Transverse colon (tissue), 4 donors: Measurements from ENCODE around the gene GIN1. TPM values are rescaled to one million over a fixed set of nuclear protein-coding genes. Genes with fewer than 3 reads are reported as not detected.

Experiments
- DNase-seq: peaks from one replicate; pipeline ENCODE4 v3.0.0-alpha.2; 2019
- H3K27ac ChIP-seq, 4 donors: fragments of 200-600 bp; sonication (generic); 2 replicates each; pipeline ENCODE4 v1.5.1; 2016 to 2018; ENCODE audit warnings: inconsistent platforms in 4 of 4
- H3K27me3 ChIP-seq: fragments of 200-600 bp; sonication (generic); 2 replicates; pipeline ENCODE4 v1.5.1; 2017; ENCODE audit warnings: inconsistent platforms
- H3K36me3 ChIP-seq, 4 donors: fragments of 200-600 bp; sonication (generic); 2 replicates each; pipeline ENCODE4 v1.5.1; 2017 to 2019; ENCODE audit warnings: inconsistent platforms in 4 of 4
- H3K4me1 ChIP-seq, 4 donors: fragments of 200-600 bp; sonication (generic); 2 replicates each; pipeline ENCODE4 v1.5.1; 2017 to 2020; ENCODE audit warnings: inconsistent platforms in 4 of 4
- H3K4me3 ChIP-seq, 4 donors: fragments of 200-600 bp; sonication (generic); 1 replicate in 1 of 4; 2 replicates in 3 of 4; pipeline versions ENCODE4 v1.5.1 to v1.6.1; 2017 to 2019; ENCODE audit warnings: inconsistent platforms in 4 of 4
- H3K9me3 ChIP-seq, 2 donors: fragments of 200-600 bp; sonication (generic); 2 replicates each; pipeline ENCODE4 v1.5.1; 2017 to 2019; ENCODE audit warnings: inconsistent platforms in 2 of 2
- EP300 ChIP-seq: sonication (generic); formaldehyde crosslinking; IDR thresholded peaks from one replicate; pipeline ENCODE4 v1.6.1; 2017; ENCODE audit warnings: antibody characterized with exemption, low read depth
- POLR2A ChIP-seq: fragments of 450-650 bp; IDR thresholded peaks from one replicate; pipeline ENCODE4 v1.6.1; 2016; ENCODE audit warnings: antibody characterized with exemption, mild to moderate bottlenecking, moderate library complexity
- POLR2AphosphoS5 ChIP-seq, 3 donors: sonication (generic); formaldehyde crosslinking; IDR thresholded peaks; one replicate each; pipeline ENCODE4 v1.6.1; 2016; ENCODE audit warnings: antibody characterized with exemption in 3 of 3
- WGBS, 2 donors: methylation state at CpG; one replicate each; pipeline ENCODE4 v1.1.5; 2018; ENCODE audit warnings: low coverage in 1 of 2; 5-methylcytosine and 5-hydroxymethylcytosine counted together
- in situ Hi-C, 4 donors: fragments of 200-750 bp; cut with MboI; loops; one replicate each; pipeline versions ENCODE4 v1.15.0 to v1.15.1; 2017; ENCODE audit warnings: low sequenced_read_pairs in 3 of 4, low pct_ligation_motif_present in 1 of 4, low pct_unique_long_range_greater_than_20kb in 1 of 4
- intact Hi-C: fragments of 100-400 bp; cut with DNase I; formaldehyde crosslinking; loops from one replicate; pipeline ENCODE4 v1.15.1; 2023; ENCODE audit warnings: low total_unique reads
- total RNA-seq, 4 donors: library from RNA; depleted of rRNA; stranded (reverse); fragments of >200 nt; gene quantifications; one replicate each; pipeline ENCODE4 v1.1.0, GENCODE V29; 2016
- TF ChIP-seq, protein P1 (sequence below), 5 experiments: fragments of 200-600 bp in 3 of 5; fragments of 450-650 bp in 2 of 5; sonication (generic) in 3 of 5; IDR thresholded peaks; 1 replicate in 2 of 5; 2 replicates in 3 of 5; pipeline ENCODE4 v1.5.1; 2016 to 2017; ENCODE audit warnings: antibody characterized with exemption in 5 of 5, inconsistent platforms in 3 of 5, mild to moderate bottlenecking in 2 of 5, moderate library complexity in 1 of 5

GIN1 gene
- total RNA-seq, 4 donors from 2014 or later: 6.4 to 8.5 TPM; not detected in 2

DNA sequence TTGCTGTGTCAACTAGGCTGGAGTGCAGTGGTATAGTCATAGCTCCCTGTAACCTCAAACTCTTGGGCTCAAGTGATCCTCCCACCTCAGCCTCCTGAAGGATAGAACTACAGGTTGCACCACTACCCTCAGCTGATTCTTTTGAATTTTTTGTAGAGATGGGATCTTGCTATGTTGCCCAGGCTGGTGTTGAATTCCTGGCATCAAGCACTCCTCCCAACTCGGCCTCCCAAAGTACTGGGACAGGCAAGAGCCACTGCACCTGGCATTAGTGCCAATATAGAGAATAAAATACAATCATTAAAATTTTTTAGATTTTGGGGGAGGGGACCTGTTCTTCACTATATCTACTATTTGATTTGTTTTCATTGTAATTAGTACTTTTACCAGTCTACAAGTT, 15.5 kb upstream of the GIN1 start:
- no peak overlapping the region for H3K4me3 ChIP-seq
- WGBS, 2 donors: 91 to 100% methylated on average over 1 of the region's 1 CpG
- no peak for DNase-seq
- in situ Hi-C loops: loop anchor here in 3 of 4 donors (10.0 to 25.0 kb wide), 3 partner anchors 351 to 373 kb away; partner anchors contain the start of gene PAM (in 1 of the 3)
- H3K27ac ChIP-seq: no peak overlapping the region
- no peaks in the 10 kb centered on the region for H3K27me3 ChIP-seq
- H3K4me1 ChIP-seq: peaks cover 0 to 8% (median 3%) of the 10 kb centered on the region in 4 donors
- TF ChIP-seq, protein P1, sequence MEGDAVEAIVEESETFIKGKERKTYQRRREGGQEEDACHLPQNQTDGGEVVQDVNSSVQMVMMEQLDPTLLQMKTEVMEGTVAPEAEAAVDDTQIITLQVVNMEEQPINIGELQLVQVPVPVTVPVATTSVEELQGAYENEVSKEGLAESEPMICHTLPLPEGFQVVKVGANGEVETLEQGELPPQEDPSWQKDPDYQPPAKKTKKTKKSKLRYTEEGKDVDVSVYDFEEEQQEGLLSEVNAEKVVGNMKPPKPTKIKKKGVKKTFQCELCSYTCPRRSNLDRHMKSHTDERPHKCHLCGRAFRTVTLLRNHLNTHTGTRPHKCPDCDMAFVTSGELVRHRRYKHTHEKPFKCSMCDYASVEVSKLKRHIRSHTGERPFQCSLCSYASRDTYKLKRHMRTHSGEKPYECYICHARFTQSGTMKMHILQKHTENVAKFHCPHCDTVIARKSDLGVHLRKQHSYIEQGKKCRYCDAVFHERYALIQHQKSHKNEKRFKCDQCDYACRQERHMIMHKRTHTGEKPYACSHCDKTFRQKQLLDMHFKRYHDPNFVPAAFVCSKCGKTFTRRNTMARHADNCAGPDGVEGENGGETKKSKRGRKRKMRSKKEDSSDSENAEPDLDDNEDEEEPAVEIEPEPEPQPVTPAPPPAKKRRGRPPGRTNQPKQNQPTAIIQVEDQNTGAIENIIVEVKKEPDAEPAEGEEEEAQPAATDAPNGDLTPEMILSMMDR (IDR thresholded peaks at IDR 0.05): no peak
- no peak for TF ChIP-seq POLR2AphosphoS5 (IDR thresholded peaks at IDR 0.05)
- TF ChIP-seq EP300: no peak
- no peak for TF ChIP-seq POLR2A
- H3K36me3 ChIP-seq: peaks cover 0 to 13% (median 0%) of the 10 kb centered on the region in 4 donors
- intact Hi-C loops: no loop called here
- H3K9me3 ChIP-seq: no peaks in the 10 kb centered on the region

DNA sequence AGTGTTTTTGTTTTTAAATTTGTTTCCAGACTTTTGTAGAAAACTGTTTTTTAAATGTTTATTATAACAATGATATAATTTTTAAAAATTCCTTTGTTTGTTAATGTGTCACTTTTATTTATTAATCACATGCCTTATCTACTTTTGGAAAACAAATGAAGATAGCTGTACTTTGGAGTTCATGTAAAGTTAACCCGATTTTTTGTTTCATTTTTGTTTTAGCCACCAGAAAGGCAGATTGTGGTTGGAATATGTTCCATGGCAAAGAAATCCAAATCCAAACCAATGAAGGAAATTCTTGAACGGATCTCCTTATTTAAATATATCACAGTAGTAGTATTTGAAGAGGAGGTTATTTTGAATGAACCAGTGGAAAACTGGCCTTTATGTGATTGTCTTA, 13.3 kb upstream of the GIN1 start:
- TF ChIP-seq, protein P1 (IDR thresholded peaks at IDR 0.05): no peak
- TF ChIP-seq EP300: no peak
- no peak for TF ChIP-seq POLR2A
- TF ChIP-seq POLR2AphosphoS5 (IDR thresholded peaks at IDR 0.05): no peak
- intact Hi-C loops: no loop called here
- in situ Hi-C loops: loop anchor here in 3 of 4 donors (10.0 to 25.0 kb wide), 3 partner anchors 348 to 371 kb away; partner anchors contain the start of gene PAM (in 1 of the 3)

DNA sequence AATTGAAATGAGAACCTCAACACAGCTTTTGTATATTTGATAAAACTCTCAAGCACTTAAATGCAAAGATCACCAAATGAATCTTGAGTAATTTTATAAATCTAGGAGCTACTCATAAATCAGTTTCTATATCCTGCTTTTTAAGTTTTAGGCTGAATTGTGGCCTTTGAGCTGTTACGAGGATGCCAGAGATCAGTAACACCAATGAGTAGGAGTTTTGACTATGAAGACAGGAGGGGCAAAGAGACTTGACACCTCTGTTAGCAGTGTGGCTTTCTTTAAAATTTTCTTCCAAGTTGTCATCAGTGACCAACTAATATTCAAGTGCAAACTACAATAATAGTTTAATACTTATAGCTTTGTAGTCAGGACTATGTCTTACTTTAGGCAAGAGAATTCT, 12.7 kb upstream of the GIN1 start:
- intact Hi-C loops (no loop called here), in situ Hi-C loops (loop anchor here in 3 of 4 donors (10.0 to 25.0 kb wide), 3 partner anchors 348 to 370 kb away; partner anchors contain the start of gene PAM (in 1 of the 3))
- Histone ChIP-seq H3K4me3 (no peak overlapping the region), H3K9me3 (no peaks in the 10 kb centered on the region), H3K4me1 (peaks cover 0 to 6% (median under 1%) of the 10 kb centered on the region in 4 donors), H3K27ac (no peak overlapping the region), H3K36me3 (peaks cover 0 to 9% (median 0%) of the 10 kb centered on the region in 4 donors), H3K27me3 (no peaks in the 10 kb centered on the region)
- DNase-seq: no peak
- TF ChIP-seq POLR2A (no peak), EP300 (no peak), POLR2AphosphoS5 (IDR thresholded peaks at IDR 0.05) (no peak)
- TF ChIP-seq, protein P1 (IDR thresholded peaks at IDR 0.05): no peak
- WGBS, 2 donors: 90 to 91% methylated on average over 1 of the region's 1 CpG

More for the DNA sequence above, 13.3 kb upstream of the GIN1 start:
- no peak overlapping the region for H3K4me3 ChIP-seq
- H3K4me1 ChIP-seq: peaks cover 0 to 5% (median 2%) of the 10 kb centered on the region in 4 donors
- H3K9me3 ChIP-seq: no peaks in the 10 kb centered on the region
- no peaks in the 10 kb centered on the region for H3K27me3 ChIP-seq
- no peak for DNase-seq
- no peak overlapping the region for H3K27ac ChIP-seq
- H3K36me3 ChIP-seq: peaks cover 0 to 9% (median 0%) of the 10 kb centered on the region in 4 donors
- 57 to 61% methylated on average over 2 of the region's 2 CpGs for WGBS, 2 donors

DNA sequence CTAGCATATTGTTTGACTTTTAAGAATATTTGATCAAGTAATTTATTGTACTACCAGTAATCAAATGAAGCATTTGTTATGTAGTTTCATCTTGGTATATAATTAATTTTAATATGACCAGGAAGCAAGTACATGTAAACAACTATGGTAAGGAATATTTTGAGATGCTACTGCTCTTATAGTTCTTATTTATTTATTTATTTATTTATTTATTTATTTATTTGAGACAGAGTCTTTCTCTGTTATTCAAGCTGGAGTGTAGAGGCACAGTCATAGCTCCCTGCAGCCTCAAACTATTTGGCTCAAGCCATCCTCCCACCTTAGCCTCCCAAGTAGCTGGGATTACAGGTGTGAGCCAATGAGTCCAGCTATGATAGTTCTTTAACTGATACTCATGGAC, 8.3 kb upstream of the GIN1 start:
- intact Hi-C loops: no loop called here
- Histone ChIP-seq H3K4me1 (peaks cover 0 to 21% (median 10%) of the 10 kb centered on the region in 4 donors), H3K27me3 (no peaks in the 10 kb centered on the region), H3K4me3 (no peak overlapping the region), H3K36me3 (peaks cover 0 to 4% (median 0%) of the 10 kb centered on the region in 4 donors), H3K9me3 (no peaks in the 10 kb centered on the region), H3K27ac (no peak overlapping the region)
- TF ChIP-seq, protein P1 (IDR thresholded peaks at IDR 0.05): no peak
- TF ChIP-seq POLR2AphosphoS5 (IDR thresholded peaks at IDR 0.05) (no peak), POLR2A (no peak), EP300 (no peak)
- in situ Hi-C loops: loop anchor here in 1 of 4 donors (25.0 kb wide), 1 partner anchor 366 kb away; the partner anchor contains the start of gene PAM
- no peak for DNase-seq
